Esophagus muscularis mucosa (tissue), 4 donors: ENCODE measurements around the gene CASP9.

ENCODE experiments used
- CTCF ChIP-seq, 3 experiments: fragments of 200-600 bp in 2 of 3; fragments of 450-650 bp in 1 of 3; sonication (generic) in 2 of 3; IDR thresholded peaks; one replicate each; pipeline ENCODE4 v1.5.1; 2017 to 2019; ENCODE audit warnings: antibody characterized with exemption in 3 of 3, mild to moderate bottlenecking in 2 of 3, moderate library complexity in 1 of 3
- EP300 ChIP-seq: sonication (generic); formaldehyde crosslinking; IDR thresholded peaks from one replicate; pipeline ENCODE4 v1.6.1; 2017; ENCODE audit warnings: antibody characterized with exemption
- POLR2A ChIP-seq: fragments of 450-650 bp; IDR thresholded peaks from one replicate; pipeline ENCODE4 v1.6.1; 2017; ENCODE audit warnings: antibody characterized with exemption, moderate library complexity, mild to moderate bottlenecking, low read depth

- TF ChIP-seq CTCF (IDR thresholded peaks at IDR 0.05): no peak
- TF ChIP-seq EP300: no peak
- TF ChIP-seq POLR2A: no peak
Measured at GRCh38 chr1:15543251-15543588, 19.2 kb upstream of the CASP9 start.
